ENCODE results near the gene CNNM4.
"Not testable (repeated sequence)": the region's sequence is repeated elsewhere in the genome, so short reads cannot be mapped to it uniquely, and the experiment has no call there.

The CNNM4 gene

GRCh38 chr2:96802721-96803120, 42.0 kb downstream of the CNNM4 start:
- Histone ChIP-seq H3K27me3 (ENCODE audit: insufficient read depth, low read length) (no peaks in the 10 kb centered on the region), H3K4me3 (ENCODE audit: low read length) (no peak overlapping the region), H3K4me1 (ENCODE audit: insufficient read depth, low read length) (no peaks in the 10 kb centered on the region), H3K9me3 (ENCODE audit: low read length) (no peaks in the 10 kb centered on the region), H2AFZ (ENCODE audit: low read depth, low read length) (no peak overlapping the region), H3K36me3 (ENCODE audit: insufficient read depth, low read length) (peaks cover 7% of the 10 kb centered on the region)

DNA sequence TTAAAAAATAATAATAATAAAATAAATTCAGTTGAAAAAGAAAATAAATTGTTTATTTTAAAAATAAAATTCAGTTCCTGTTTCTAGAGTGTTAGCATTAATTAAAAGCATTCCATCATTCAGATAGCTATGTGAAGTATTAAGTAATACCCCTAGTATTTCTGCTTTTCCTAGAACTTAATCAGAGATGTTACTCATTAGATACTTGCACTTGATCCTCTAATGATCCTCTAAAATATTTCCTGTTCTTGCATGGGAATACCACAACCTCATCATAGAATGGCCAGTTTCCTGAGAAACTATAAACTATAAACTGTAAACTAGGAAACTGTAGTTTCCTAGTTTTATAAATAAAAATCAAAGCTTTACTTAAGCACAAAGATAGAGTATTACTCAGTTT, 44.3 kb downstream of the CNNM4 start:
- Histone ChIP-seq H3K9me3 (ENCODE audit: low read length) (no peaks in the 10 kb centered on the region), H3K27me3 (ENCODE audit: insufficient read depth, low read length) (no peaks in the 10 kb centered on the region), H3K4me3 (ENCODE audit: low read length) (no peak overlapping the region), H2AFZ (ENCODE audit: low read depth, low read length) (no peak overlapping the region), H3K36me3 (ENCODE audit: insufficient read depth, low read length) (peaks cover 12% of the 10 kb centered on the region), H3K4me1 (ENCODE audit: insufficient read depth, low read length) (no peaks in the 10 kb centered on the region)

- not testable (repeated sequence) for H3K9me3 ChIP-seq (ENCODE audit: low read length); H3K4me3 ChIP-seq (ENCODE audit: low read length); H3K4me1 ChIP-seq (ENCODE audit: insufficient read depth, low read length); H2AFZ ChIP-seq (ENCODE audit: low read depth, low read length); H3K27me3 ChIP-seq (ENCODE audit: insufficient read depth, low read length)
- peaks cover 17% of the 10 kb centered on the region for H3K36me3 ChIP-seq (ENCODE audit: insufficient read depth, low read length)
Measured at GRCh38 chr2:96805946-96806345, 45.2 kb downstream of the CNNM4 start.

GRCh38 chr2:96806468-96807126, 45.9 kb downstream of the CNNM4 start:
- H3K9me3 ChIP-seq (ENCODE audit: low read length): no peaks in the 10 kb centered on the region
- H3K4me3 ChIP-seq (ENCODE audit: low read length): no peak overlapping the region
- peaks cover 17% of the 10 kb centered on the region for H3K36me3 ChIP-seq (ENCODE audit: insufficient read depth, low read length)
- H3K4me1 ChIP-seq (ENCODE audit: insufficient read depth, low read length): no peaks in the 10 kb centered on the region
- H2AFZ ChIP-seq (ENCODE audit: low read depth, low read length): no peak overlapping the region
- H3K27me3 ChIP-seq (ENCODE audit: insufficient read depth, low read length): no peaks in the 10 kb centered on the region

- H3K36me3 ChIP-seq (ENCODE audit: insufficient read depth, low read length): peaks cover 12% of the 10 kb centered on the region
- no peak overlapping the region for H2AFZ ChIP-seq (ENCODE audit: low read depth, low read length)
- no peaks in the 10 kb centered on the region for H3K4me1 ChIP-seq (ENCODE audit: insufficient read depth, low read length)
- H3K27me3 ChIP-seq (ENCODE audit: insufficient read depth, low read length): no peaks in the 10 kb centered on the region
- no peaks in the 10 kb centered on the region for H3K9me3 ChIP-seq (ENCODE audit: low read length)
- H3K4me3 ChIP-seq (ENCODE audit: low read length): no peak overlapping the region
Measured at GRCh38 chr2:96807127-96807471, 46.4 kb downstream of the CNNM4 start.

DNA sequence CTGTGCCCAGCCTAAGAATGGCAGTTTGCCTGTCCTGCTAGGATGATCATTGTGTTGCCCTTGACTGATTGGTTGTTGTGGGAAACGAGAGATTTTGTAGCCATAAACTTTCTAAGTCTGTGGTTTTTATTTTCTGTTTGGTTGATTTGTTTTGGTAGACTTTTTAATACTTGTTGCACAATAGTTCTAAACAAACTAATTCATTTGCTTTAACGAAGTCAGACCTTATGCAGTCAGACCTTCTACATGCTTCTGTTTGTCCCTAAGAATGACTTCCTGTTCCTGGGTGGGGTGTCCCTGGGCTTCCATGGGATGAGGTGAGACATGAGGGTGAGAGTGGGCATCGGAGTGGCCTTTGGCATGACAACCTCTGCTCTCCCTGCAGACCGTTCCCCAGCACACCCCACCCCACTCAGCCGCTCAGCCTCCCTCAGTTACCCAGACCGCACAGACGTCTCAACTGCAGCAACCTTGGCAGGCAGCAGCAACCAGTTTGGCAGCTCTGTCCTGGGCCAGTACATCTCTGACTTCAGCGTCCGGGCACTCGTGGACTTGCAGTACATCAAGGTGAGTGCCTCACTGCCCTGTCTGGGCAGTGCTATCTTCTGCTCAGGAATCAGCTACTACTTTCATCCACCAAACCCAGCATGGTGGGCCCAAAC, 47.6 kb downstream of the CNNM4 start:
- Histone ChIP-seq H3K36me3 (ENCODE audit: insufficient read depth, low read length) (peaks cover 12% of the 10 kb centered on the region), H2AFZ (ENCODE audit: low read depth, low read length) (no peak overlapping the region), H3K9me3 (ENCODE audit: low read length) (no peaks in the 10 kb centered on the region), H3K4me1 (ENCODE audit: insufficient read depth, low read length) (no peaks in the 10 kb centered on the region), H3K4me3 (ENCODE audit: low read length) (no peak overlapping the region), H3K27me3 (ENCODE audit: insufficient read depth, low read length) (no peaks in the 10 kb centered on the region)

DNA sequence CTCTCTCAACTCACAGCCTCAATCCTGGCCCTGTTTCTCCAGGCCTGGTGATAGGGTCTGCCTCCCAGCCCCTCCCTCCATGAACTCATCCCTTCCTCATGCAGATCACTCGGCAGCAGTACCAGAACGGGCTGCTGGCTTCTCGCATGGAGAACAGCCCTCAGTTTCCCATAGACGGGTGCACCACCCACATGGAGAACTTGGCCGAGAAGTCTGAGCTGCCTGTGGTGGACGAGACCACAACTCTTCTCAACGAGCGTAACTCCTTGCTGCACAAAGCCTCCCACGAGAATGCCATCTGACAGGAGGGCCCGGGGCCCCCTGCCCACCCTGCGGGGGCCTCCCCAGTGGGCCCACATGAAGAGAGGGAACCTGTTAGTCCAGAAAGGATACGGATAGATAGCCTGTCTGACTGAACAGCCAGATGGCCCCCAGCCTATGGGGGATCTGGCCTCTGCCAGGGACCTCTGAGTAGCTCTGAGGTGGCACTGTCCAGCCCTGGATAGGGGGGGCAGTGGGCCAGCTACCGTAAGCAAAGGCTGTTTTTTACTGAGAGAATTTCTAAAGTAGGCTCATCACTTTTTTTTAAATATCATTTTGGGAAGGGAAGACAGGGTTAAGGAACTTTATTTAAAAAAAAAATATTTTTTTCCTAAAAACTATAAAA, 48.6 kb downstream of the CNNM4 start:
- Histone ChIP-seq H3K27me3 (ENCODE audit: insufficient read depth, low read length) (no peaks in the 10 kb centered on the region), H3K4me3 (ENCODE audit: low read length) (no peak overlapping the region), H2AFZ (ENCODE audit: low read depth, low read length) (no peak overlapping the region), H3K9me3 (ENCODE audit: low read length) (no peaks in the 10 kb centered on the region), H3K4me1 (ENCODE audit: insufficient read depth, low read length) (no peaks in the 10 kb centered on the region), H3K36me3 (ENCODE audit: insufficient read depth, low read length) (peaks cover 12% of the 10 kb centered on the region)

DNA sequence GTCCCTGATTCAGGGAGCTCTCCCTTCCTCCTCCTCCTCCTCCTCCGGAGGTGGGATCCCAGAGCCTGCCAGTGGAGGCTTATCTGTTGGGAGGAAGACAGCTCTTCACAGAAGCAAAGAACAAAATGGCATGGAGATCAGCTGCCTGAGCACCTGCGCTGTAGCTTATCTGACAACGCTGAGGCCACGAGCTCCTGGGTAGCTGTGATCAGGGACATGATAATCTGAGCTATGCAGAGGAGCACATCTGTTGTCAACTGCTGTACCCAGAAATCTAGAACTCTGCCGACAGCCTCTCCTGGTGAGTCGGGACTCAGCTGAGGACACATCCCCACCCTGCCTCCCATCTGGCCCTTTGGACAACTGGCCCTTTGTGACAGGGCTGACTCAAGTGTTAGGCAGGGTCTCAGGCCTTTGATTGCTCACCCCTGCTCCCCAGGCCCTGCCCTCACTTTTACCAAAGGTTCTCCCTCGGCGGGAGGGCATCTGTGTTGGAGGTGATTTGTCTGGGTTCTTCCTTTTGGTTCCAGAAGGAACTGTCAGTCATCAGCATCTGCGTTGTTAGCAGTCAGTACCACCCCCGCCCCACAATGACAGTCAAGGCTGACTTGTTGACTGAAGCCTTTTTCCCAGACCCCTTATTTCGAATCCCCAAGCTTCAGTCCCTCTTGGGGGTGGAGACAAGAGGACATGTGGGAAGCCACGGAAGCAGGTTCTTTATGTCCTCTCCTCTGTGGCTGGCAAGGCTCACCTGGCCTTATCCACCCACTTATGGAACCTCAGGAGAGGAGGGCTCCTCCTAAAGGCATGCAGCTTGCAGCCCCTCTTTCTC, 49.5 kb downstream of the CNNM4 start:
- Histone ChIP-seq H3K9me3 (ENCODE audit: low read length) (no peaks in the 10 kb centered on the region), H3K4me3 (ENCODE audit: low read length) (no peak overlapping the region), H3K36me3 (ENCODE audit: insufficient read depth, low read length) (peaks cover 12% of the 10 kb centered on the region), H3K4me1 (ENCODE audit: insufficient read depth, low read length) (peaks cover 4% of the 10 kb centered on the region), H2AFZ (ENCODE audit: low read depth, low read length) (no peak overlapping the region), H3K27me3 (ENCODE audit: insufficient read depth, low read length) (no peaks in the 10 kb centered on the region)

- Histone ChIP-seq H3K9me3 (ENCODE audit: low read length) (no peaks in the 10 kb centered on the region), H2AFZ (ENCODE audit: low read depth, low read length) (no peak overlapping the region), H3K4me3 (ENCODE audit: low read length) (no peak overlapping the region), H3K27me3 (ENCODE audit: insufficient read depth, low read length) (no peaks in the 10 kb centered on the region), H3K36me3 (ENCODE audit: insufficient read depth, low read length) (peaks cover 12% of the 10 kb centered on the region), H3K4me1 (ENCODE audit: insufficient read depth, low read length) (peaks cover 7% of the 10 kb centered on the region)
Measured at GRCh38 chr2:96810783-96811192, 50.1 kb downstream of the CNNM4 start.

GRCh38 chr2:96811917-96812316, 51.2 kb downstream of the CNNM4 start:
- Histone ChIP-seq H3K27me3 (ENCODE audit: insufficient read depth, low read length) (no peaks in the 10 kb centered on the region), H3K36me3 (ENCODE audit: insufficient read depth, low read length) (peaks cover 12% of the 10 kb centered on the region), H3K4me3 (ENCODE audit: low read length) (no peak overlapping the region), H3K4me1 (ENCODE audit: insufficient read depth, low read length) (peaks cover 7% of the 10 kb centered on the region), H3K9me3 (ENCODE audit: low read length) (no peaks in the 10 kb centered on the region), H2AFZ (ENCODE audit: low read depth, low read length) (no peak overlapping the region)

- H3K4me3 ChIP-seq (ENCODE audit: low read length): no peak overlapping the region
- peaks cover 21% of the 10 kb centered on the region for H3K4me1 ChIP-seq (ENCODE audit: insufficient read depth, low read length)
- no peaks in the 10 kb centered on the region for H3K9me3 ChIP-seq (ENCODE audit: low read length)
- H3K36me3 ChIP-seq (ENCODE audit: insufficient read depth, low read length): peaks cover 8% of the 10 kb centered on the region
- no peaks in the 10 kb centered on the region for H3K27me3 ChIP-seq (ENCODE audit: insufficient read depth, low read length)
- no peak overlapping the region for H2AFZ ChIP-seq (ENCODE audit: low read depth, low read length)
Measured at GRCh38 chr2:96813656-96814055, 53.0 kb downstream of the CNNM4 start.

DNA sequence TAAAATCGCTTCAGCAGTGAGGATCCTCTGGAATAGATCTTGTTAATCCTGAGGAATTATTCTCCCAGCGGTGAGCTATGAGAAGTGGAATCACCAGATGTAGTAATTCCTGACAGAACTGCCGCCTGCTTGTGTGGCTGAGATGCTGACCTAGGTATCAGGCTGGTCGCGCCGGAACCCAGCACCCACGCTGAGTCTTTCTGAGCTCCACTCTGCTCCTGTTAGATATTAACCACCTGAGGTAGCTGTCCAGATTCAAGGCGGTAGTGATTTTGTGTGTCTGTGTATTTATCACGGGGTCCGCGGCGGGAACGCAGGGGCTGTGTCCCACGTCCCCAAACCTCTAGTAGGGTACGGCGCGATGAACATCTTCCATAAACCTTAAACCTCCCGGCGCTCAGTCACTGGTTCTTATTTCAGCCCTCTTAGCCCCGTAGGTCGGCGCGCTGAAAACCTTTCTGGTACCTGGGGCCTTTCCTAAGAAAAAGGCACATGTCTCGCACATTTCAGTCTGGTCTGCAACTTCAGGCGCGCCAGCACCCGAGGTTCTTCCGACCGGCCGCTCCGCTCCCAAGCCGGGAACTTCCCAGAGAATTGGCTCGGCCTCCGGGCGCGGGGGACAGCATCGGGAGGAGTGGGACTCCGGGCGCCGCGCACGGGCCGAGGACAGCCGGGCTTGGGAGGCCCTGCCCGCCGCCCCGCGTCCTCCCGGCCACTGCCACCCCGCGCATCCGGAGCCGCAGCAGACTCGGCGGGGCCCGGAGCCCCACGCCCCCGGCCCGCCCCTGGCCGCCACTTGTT, 54.8 kb downstream of the CNNM4 start:
- no peaks in the 10 kb centered on the region for H3K27me3 ChIP-seq (ENCODE audit: insufficient read depth, low read length)

More for the DNA sequence above, 54.8 kb downstream of the CNNM4 start:
- H3K4me1 ChIP-seq (ENCODE audit: insufficient read depth, low read length): peaks cover 27% of the 10 kb centered on the region
- peaks cover 4% of the 10 kb centered on the region for H3K36me3 ChIP-seq (ENCODE audit: insufficient read depth, low read length)
- no peaks in the 10 kb centered on the region for H3K9me3 ChIP-seq (ENCODE audit: low read length)
- peak overlapping the region; percentile 52 for H3K4me3 ChIP-seq (ENCODE audit: low read length)
- H2AFZ ChIP-seq (ENCODE audit: low read depth, low read length): peak overlapping the region; percentile 97

All from neuron (in vitro differentiated cells).